Measurements from ENCODE around the gene PKP3.

The PKP3 gene

DNA sequence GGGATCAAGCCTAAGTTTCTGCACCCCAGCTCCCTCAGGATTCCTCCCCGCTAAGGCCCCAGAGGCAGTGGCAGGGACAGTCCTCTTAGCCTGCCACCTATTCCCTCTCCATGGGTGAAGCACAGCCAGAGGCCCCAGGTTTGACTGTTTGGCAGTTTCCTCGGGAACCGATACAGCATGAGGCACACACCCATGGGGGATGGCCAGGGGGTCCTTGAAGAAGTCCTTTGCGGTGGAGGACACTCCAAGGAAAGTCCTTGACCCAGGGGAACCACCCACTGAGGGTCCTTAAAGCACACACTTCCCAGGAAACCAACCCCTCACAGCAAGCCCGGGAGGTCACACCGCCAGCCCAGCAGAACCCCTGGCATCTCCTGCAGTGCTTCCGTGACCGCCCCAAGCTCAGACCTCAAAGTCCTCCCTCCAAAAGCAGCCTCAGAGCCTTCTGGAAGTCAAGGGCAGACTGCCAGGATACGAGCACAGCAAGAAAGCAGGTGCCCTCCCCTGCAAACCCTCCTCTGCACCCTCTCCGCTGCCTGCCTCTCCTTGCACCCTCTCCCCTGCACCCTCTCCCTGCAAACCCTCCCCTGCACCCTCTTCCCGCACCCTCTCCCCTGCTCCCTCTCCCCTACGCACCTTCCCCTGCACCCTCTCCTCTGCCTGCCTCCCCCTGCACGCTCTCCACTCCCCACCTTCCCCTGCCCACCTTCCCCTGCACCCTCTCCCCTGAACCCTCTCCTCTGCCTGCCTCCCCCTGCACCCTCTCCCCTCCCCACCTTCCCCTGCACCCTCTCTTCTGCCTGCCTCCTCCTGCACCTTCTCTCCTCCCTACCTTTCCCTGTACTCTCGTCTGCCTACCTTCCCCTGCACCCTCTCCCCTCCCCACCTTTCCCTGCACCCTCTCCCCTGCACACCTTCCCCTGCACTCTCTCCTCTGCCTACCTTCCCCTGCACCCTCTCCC, 19.4 kb downstream of the PKP3 start:
- FAIRE-seq = no peak
- no peak for DNase-seq (ENCODE audit: insufficient read length, low spot score)
- TF ChIP-seq, protein P1, sequence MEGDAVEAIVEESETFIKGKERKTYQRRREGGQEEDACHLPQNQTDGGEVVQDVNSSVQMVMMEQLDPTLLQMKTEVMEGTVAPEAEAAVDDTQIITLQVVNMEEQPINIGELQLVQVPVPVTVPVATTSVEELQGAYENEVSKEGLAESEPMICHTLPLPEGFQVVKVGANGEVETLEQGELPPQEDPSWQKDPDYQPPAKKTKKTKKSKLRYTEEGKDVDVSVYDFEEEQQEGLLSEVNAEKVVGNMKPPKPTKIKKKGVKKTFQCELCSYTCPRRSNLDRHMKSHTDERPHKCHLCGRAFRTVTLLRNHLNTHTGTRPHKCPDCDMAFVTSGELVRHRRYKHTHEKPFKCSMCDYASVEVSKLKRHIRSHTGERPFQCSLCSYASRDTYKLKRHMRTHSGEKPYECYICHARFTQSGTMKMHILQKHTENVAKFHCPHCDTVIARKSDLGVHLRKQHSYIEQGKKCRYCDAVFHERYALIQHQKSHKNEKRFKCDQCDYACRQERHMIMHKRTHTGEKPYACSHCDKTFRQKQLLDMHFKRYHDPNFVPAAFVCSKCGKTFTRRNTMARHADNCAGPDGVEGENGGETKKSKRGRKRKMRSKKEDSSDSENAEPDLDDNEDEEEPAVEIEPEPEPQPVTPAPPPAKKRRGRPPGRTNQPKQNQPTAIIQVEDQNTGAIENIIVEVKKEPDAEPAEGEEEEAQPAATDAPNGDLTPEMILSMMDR (IDR thresholded peaks at IDR 0.05; ENCODE audit: insufficient read depth, missing control alignments) = no peak

DNA sequence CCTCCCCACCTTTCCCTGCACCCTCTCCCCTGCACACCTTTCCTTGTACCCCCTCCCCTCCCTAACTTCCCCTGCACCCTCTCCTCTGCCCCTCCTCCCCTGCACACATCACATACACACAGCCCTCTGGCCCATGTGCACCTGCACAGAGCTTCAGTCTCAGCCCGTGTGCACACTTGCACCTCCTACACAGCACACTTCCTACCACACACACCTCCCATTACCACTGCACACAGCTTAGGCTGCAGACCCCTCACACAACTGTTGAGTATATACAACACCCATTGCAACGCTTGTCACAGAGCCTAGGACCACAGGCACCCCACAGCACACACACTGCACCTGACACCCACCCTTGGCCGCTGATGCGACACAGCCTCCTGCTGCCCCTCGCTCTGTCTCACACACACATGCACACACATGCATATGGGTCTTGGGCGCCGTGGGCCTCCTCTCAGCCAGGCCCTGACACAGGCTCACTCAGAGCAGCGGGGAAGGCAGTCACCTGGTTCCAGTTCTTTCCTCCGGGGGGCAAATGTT, 20.4 kb downstream of the PKP3 start:
- DNase-seq (ENCODE audit: insufficient read length, low spot score) = no peak
- FAIRE-seq = no peak

DNA sequence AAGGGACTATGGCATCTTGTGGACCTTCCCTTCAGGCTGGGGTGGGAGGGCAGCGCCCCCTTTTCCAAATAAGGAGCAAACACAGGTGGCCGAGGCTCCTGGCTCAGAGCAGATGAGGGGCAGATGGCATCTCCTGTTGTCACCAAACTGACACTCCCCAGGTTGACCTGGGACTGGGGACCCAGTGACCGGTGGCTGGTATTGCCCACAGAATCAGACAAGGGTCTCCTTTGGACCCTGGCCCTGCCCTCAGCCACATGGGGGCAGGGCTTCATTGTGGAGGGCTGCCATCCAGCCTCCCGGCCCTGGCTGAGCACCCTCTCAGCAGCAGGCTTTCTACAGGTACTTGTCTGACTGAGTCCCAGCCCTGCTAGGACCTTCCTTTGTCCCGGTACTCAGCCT, 21.6 kb downstream of the PKP3 start:
- TF ChIP-seq, protein P1 (IDR thresholded peaks at IDR 0.05; ENCODE audit: insufficient read depth, missing control alignments) = no peak
- FAIRE-seq (no peak), DNase-seq (ENCODE audit: insufficient read length, low spot score) (no peak)

More for the DNA sequence above, 20.4 kb downstream of the PKP3 start:
- TF ChIP-seq, protein P1 (IDR thresholded peaks at IDR 0.05; ENCODE audit: insufficient read depth, missing control alignments) = no peak

DNA sequence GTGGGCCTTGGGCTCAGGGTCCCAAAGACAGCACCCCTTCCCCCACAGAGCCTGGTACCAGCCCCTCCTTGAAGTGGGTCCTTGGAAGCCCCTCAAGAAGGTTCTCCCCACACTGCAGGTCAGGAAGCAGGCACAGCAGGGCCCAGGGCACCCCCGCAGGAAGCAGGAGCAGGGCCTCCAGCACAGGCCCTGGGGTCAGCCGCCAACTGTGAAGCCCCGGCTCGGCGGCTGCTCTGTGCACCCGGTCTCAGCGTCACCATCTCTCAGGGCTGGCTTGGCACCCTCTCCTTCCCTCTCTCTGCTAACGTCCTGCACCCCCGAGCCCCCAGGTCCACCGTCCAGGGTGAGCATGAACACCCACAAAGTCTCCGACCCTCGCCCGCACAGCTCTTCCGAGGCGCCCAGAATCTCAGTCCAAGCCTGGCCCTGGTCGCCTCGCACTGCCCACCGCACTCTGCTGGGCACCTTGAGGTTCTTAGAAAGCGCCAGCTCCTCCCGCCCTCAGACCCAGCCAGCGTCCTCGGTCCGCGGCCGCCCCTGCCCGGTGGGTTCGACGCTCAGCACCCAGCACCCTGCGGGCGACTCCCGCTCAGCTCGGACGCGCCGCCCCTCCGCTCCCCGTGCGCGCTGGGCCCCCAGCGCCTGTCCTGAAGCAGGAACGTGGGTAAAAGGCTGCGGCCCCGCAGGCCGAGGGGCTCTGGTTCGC, 22.2 kb downstream of the PKP3 start:
- DNase-seq (ENCODE audit: insufficient read length, low spot score) = no peak
- no peak for FAIRE-seq
- TF ChIP-seq, protein P1 (IDR thresholded peaks at IDR 0.05; ENCODE audit: insufficient read depth, missing control alignments) = no peak

DNA sequence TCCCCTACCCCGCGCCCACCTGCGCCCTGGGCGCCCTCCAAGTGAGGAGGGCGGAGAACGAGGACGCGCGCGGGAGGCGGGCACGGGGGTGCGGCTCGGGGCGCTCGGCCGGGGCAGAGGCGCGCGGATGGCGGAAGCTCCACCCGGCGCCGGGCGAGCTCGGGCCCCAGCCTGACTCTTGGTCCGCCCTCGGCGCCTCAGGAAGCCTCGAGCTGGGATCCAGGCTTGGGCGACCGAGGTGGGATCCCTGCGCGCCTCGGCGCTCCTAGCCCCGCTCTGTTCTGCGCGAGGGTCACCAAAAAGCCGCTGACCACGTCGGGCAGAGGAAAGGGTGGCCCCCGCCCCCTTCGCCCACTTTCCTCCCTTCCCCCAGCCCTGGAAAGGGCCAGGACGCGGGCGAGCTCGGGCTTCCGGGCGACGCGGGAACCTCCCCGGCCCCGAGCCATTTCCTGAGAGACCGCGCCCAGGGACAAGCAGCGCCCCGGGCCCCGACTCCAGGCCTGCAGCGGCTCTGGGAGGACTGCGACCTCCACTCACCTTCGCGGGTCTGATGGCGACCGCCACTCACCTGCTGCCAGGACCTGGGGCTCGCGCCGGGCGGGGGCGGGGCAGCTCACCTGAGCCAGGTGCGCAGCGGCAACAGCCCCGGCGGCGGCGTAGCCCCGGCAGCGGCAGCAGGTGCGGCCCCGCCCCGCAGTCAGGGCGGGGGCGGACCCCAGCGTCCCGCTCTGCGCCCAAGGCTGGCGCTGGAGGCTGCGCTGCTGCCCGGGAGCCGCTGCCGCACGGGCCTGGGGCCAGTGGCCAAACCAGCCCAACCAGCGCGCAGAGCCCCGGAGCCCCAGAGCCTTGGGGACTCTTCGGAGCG, 23.0 kb downstream of the PKP3 start:
- TF ChIP-seq, protein P1 (IDR thresholded peaks at IDR 0.05; ENCODE audit: insufficient read depth, missing control alignments) = no peak
- FAIRE-seq (no peak), DNase-seq (ENCODE audit: insufficient read length, low spot score) (no peak)

DNA sequence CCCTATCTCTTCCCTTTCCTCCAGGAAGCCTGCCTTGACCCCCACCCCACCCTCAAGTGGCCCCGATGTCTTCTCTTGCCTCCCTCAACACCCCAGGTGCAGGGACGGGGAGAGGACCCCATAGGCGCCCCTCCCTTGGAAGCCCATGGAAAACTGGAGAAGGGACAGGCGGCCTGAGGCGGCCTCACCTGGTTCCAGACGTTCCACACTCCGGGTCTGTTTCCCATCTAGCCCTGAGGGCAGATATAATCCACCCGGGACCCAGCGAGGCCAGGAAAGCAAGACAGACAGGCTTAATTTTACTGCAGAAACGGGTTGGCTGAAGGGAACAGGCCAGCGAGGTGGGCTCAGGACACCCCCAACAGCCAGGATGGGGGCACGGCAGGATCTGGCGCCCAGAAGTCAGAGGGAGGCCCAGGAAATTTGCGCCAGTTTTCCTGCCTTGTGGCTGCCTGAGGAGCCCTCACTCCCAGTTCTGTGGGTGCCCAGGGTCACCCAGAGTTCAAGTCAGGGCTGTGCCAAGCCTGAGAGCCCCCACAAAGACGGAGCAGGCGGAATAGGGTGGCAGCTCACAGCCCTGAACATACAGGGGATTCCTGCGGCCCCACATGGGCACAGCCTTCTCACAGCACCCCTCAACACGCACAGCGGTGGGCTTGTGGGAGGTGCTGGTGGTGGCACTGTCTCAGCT, 23.8 kb downstream of the PKP3 start:
- FAIRE-seq (no peak), DNase-seq (ENCODE audit: insufficient read length, low spot score) (no peak)
- TF ChIP-seq, protein P1 (IDR thresholded peaks at IDR 0.05; ENCODE audit: insufficient read depth, missing control alignments) = no peak
